WERI-Rb-1 (cell line): Measurements from ENCODE around the gene UBA52.

Experiments used
- DNase-seq: peaks from one replicate; pipeline ENCODE4 v3.0.0-alpha.2; 2020
- H3K27ac ChIP-seq: fragments of 250-450 bp; sonication (Bioruptor Pico); 2 replicates; pipeline ENCODE4 v1.5.1; 2020; ENCODE audit warnings: mild to moderate bottlenecking, moderate library complexity
- H3K27me3 ChIP-seq: fragments of 250-450 bp; sonication (Bioruptor Pico); 2 replicates; pipeline ENCODE4 v1.5.1; 2021; ENCODE audit warnings: mild to moderate bottlenecking, low read depth, moderate library complexity; ENCODE audit not compliant: insufficient read depth, severe bottlenecking
- H3K36me3 ChIP-seq: fragments of 250-450 bp; sonication (Bioruptor Pico); 2 replicates; pipeline ENCODE4 v1.5.1; 2020; ENCODE audit warnings: mild to moderate bottlenecking, moderate library complexity
- H3K4me3 ChIP-seq: 2 replicates; pipeline ENCODE4 v1.5.1; 2011; ENCODE audit warnings: low read depth, mild to moderate bottlenecking, control low read depth, low read length
- H3K9me3 ChIP-seq: fragments of 250-450 bp; sonication (Bioruptor Pico); 2 replicates; pipeline ENCODE4 v1.5.1; 2021; ENCODE audit warnings: mild to moderate bottlenecking, moderate library complexity; ENCODE audit not compliant: severe bottlenecking
- CTCF ChIP-seq: IDR thresholded peaks from 2 replicates; pipeline ENCODE4 v1.5.1; 2011; ENCODE audit warnings: low read depth, mild to moderate bottlenecking, control low read depth, inconsistent platforms, low read length

Gene UBA52

GRCh38 chr19:18616023-18616422 is 44.4 kb downstream of the UBA52 start:
- Histone ChIP-seq H3K36me3 (no peaks in the 10 kb centered on the region), H3K4me3 (no peak overlapping the region), H3K9me3 (peaks cover 11% of the 10 kb centered on the region), H3K27me3 (peaks cover 29% of the 10 kb centered on the region), H3K27ac (no peak overlapping the region)
- no peak for DNase-seq
- TF ChIP-seq CTCF, result no peak

GRCh38 chr19:18617562-18617961 is 45.9 kb downstream of the UBA52 start:
- H3K36me3 ChIP-seq, result no peaks in the 10 kb centered on the region
- no peak overlapping the region for H3K27ac ChIP-seq
- no peak for TF ChIP-seq CTCF
- peaks cover 11% of the 10 kb centered on the region for H3K9me3 ChIP-seq
- H3K27me3 ChIP-seq, result peaks cover 15% of the 10 kb centered on the region
- DNase-seq, result no peak
- no peak overlapping the region for H3K4me3 ChIP-seq

GRCh38 chr19:18618236-18618635 is 46.6 kb downstream of the UBA52 start:
- peaks cover 8% of the 10 kb centered on the region for H3K27me3 ChIP-seq
- H3K9me3 ChIP-seq, result peaks cover 11% of the 10 kb centered on the region
- no peak for TF ChIP-seq CTCF
- H3K36me3 ChIP-seq, result no peaks in the 10 kb centered on the region
- no peak overlapping the region for H3K4me3 ChIP-seq
- no peak for DNase-seq
- H3K27ac ChIP-seq, result no peak overlapping the region

GRCh38 chr19:18620311-18620710 is 48.7 kb downstream of the UBA52 start:
- no peaks in the 10 kb centered on the region for H3K36me3 ChIP-seq
- DNase-seq, result no peak
- no peak overlapping the region for H3K27ac ChIP-seq
- no peak overlapping the region for H3K4me3 ChIP-seq
- peaks cover 11% of the 10 kb centered on the region for H3K9me3 ChIP-seq
- TF ChIP-seq CTCF, result no peak
- no peaks in the 10 kb centered on the region for H3K27me3 ChIP-seq

- Histone ChIP-seq H3K4me3 (no peak overlapping the region), H3K36me3 (no peaks in the 10 kb centered on the region), H3K9me3 (peaks cover 11% of the 10 kb centered on the region), H3K27ac (no peak overlapping the region), H3K27me3 (no peaks in the 10 kb centered on the region)
- no peak for DNase-seq
- TF ChIP-seq CTCF, result no peak
These were observed 49.2 kb downstream of the UBA52 start for GRCh38 chr19:18620902-18621301.

GRCh38 chr19:18626906-18627305 is 55.2 kb downstream of the UBA52 start:
- Histone ChIP-seq H3K9me3 (no peaks in the 10 kb centered on the region), H3K27ac (no peak overlapping the region), H3K36me3 (no peaks in the 10 kb centered on the region), H3K27me3 (no peaks in the 10 kb centered on the region), H3K4me3 (no peak overlapping the region)
- no peak for DNase-seq
- TF ChIP-seq CTCF, result no peak
